ENCODE results near the gene HOXD9. TPM values are rescaled to one million over a fixed set of nuclear protein-coding genes. Genes with fewer than 3 reads are reported as not detected.
A peak's percentile ranks its signal among the peaks of the same experiment; 100 is the strongest.

Gene HOXD9
- total and polyA plus RNA-seq, 2 of the 8 experiments (the other 6 are each of a cell fraction or from before 2014, with no cell fraction given), result not detected

DNA sequence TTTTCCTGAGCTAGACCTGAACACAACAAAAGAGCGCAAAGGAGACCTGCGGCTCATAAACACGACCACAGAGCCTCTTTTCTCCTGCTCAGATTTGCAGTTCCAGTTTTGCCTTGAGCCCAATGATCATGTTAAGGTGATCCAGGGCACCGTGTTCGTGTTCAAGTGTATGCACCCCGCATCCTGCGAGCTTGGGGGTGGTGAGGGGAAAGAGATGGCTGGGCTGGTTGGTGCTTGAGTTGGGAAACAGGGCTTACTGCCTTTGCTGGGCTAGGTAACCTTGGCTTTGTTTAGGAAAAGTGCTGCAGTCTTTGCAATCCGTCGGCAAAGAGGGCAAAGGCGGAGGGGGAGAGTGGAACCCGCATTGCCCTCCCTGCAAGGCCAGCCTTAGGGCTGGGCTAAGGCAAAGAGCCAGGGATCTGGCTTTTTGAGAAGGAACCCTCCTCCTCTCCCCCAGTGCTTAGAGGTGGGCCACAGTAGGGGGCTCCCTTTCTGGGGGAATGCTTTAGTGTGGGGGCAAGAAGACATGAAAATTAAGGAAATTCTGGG lies 4.6 kb upstream of the HOXD9 start:
- Histone ChIP-seq H3K23me2 (ENCODE audit: low read depth, low read length) (peaks cover 2% of the 10 kb centered on the region; the same call in 1 of the 2 replicates), H3K4me1 (replicated peaks in 1 of 4; ENCODE audit: control insufficient read depth in 3 of 4, insufficient read depth in 4 of 4, low read length in 3 of 4) (peaks cover 0 to 13% (median 4%) of the 10 kb centered on the region in 4 experiments; a peak in 4 of 7 replicates), H3K79me1 (ENCODE audit: low read depth, low read length) (no peaks in the 10 kb centered on the region), H3K4ac (replicated peaks; ENCODE audit: insufficient read length, low read depth, low read length) (no peak overlapping the region), H2AFZ (ENCODE audit: low read length) (no peak overlapping the region), H3K4me2 (ENCODE audit: insufficient read depth in 1 of 2, low read depth in 2 of 2, low read length in 2 of 2) (no peak overlapping the region), H2BK20ac (ENCODE audit: low read length) (no peak overlapping the region), H2BK5ac (ENCODE audit: low read depth, low read length) (no peak overlapping the region), H3K14ac (ENCODE audit: insufficient read length) (no peak overlapping the region), H2BK12ac (ENCODE audit: low read depth, low read length) (no peak overlapping the region), H4K20me1 (replicated peaks in 1 of 2; ENCODE audit: control insufficient read depth in 1 of 2, insufficient read depth in 2 of 2, low read length in 2 of 2) (peaks cover 21 to 35% of the 10 kb centered on the region in 2 experiments), H3K4me3 (ENCODE audit: extremely low read depth in 1 of 4, insufficient read depth in 2 of 4, low read depth in 3 of 4, low read length in 4 of 4) (no peak overlapping the region), H3K36me3 (ENCODE audit: control insufficient read depth in 2 of 4, insufficient read depth in 4 of 4, low read length in 3 of 4) (peaks cover 0 to 22% (median 0%) of the 10 kb centered on the region in 4 experiments; a peak in 1 of 8 replicates), H3K9me3 (ENCODE audit: insufficient read depth in 2 of 2, low read depth in 1 of 2, low read length in 1 of 2) (peaks cover 0 to 16% of the 10 kb centered on the region in 2 experiments; a peak in 2 of 4 replicates), H3K23ac (ENCODE audit: insufficient read length) (no peak overlapping the region), H3K56ac (replicated peaks; ENCODE audit: insufficient read length, low read depth, low read length) (no peak overlapping the region), H4K91ac (replicated peaks; ENCODE audit: insufficient read length, low read length) (no peak overlapping the region), H4K5ac (ENCODE audit: insufficient read length, low read depth, low read length) (no peak overlapping the region), H3K18ac (ENCODE audit: extremely low read depth, low read length) (no peak overlapping the region), H3K79me2 (ENCODE audit: control insufficient read depth in 1 of 2, insufficient read depth in 2 of 2, low read length in 2 of 2) (no peaks in the 10 kb centered on the region), H4K8ac (ENCODE audit: extremely low read depth, insufficient read depth, low read length) (0 out of 2 replicates have a peak overlapping the region, but pooled peaks have one; percentile 21), H2BK120ac (replicated peaks; ENCODE audit: low read depth, low read length) (no peak overlapping the region), H2BK15ac (ENCODE audit: low read length) (no peak overlapping the region), H3K27ac (ENCODE audit: low read depth, low read length) (no peak overlapping the region), H2AK5ac (ENCODE audit: low read depth, low read length) (0 out of 2 replicates have a peak overlapping the region, but pooled peaks have one; percentile 27), H3K27me3 (replicated peaks in 1 of 4; ENCODE audit: control insufficient read depth in 3 of 4, extremely low read depth in 1 of 4, insufficient read depth in 3 of 4, low read length in 3 of 4) (peaks cover 92 to 100% (median 100%) of the 10 kb centered on the region in 4 experiments), H3K9ac (replicated peaks in 1 of 4; ENCODE audit: extremely low read depth in 1 of 4, low read depth in 3 of 4, low read length in 3 of 4) (no peak overlapping the region)
- no peak for DNase-seq (ENCODE audit: low read depth in 1 of 2, low spot score in 2 of 2)
- no peak for FAIRE-seq
- ChIA-PET CTCF (ENCODE audit: partially characterized antibody) (interaction anchor here (1.1 to 5.1 kb wide), 9 partner anchors 9 to 519 kb away, joined by 3 to 19 read pairs (median 4); no protein-coding TSS in a partner anchor), POLR2A (ENCODE audit: partially characterized antibody) (no interaction called here)
- TF ChIP-seq EZH2 (IDR thresholded peaks at IDR 0.05; ENCODE audit: low read depth, low read length, severe bottlenecking) (peak; percentile 49), SUZ12 (IDR thresholded peaks at IDR 0.05; ENCODE audit: low read length) (peak; percentile 79), RNF2 (IDR thresholded peaks at IDR 0.05; ENCODE audit: borderline replicate concordance, low read depth, low read length, missing control alignments, poor library complexity, severe bottlenecking) (peak; percentile 17)
- TF ChIP-seq, protein P1, sequence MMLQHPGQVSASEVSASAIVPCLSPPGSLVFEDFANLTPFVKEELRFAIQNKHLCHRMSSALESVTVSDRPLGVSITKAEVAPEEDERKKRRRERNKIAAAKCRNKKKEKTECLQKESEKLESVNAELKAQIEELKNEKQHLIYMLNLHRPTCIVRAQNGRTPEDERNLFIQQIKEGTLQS (IDR thresholded peaks at IDR 0.05; ENCODE audit: insufficient read depth, low read depth, low read length), result no peak
- 49% methylated on average over 10 of the region's 11 CpGs; no CpG with 5 or more reads in 1 of the 2 experiments for WGBS, 2 experiments (ENCODE audit: extremely low coverage in 1 of 2, insufficient coverage in 1 of 2, insufficient read length in 1 of 2, insufficient replicate concordance in 2 of 2, low coverage in 1 of 2, low lambda C conversion rate in 2 of 2, missing lambda C conversion rate in 1 of 2)
